Peyer's patch (tissue), 4 donors: Measurements from ENCODE around the gene SPDYE2. TPM values are rescaled to one million over a fixed set of nuclear protein-coding genes. Genes with fewer than 3 reads are reported as not detected.
"Not testable (repeated sequence)": the region's sequence is repeated elsewhere in the genome, so short reads cannot be mapped to it uniquely, and the experiment has no call there.

Experiments used
- DNase-seq, 3 donors: peaks; one replicate each; pipeline ENCODE4 v3.0.0-alpha.2; 2017 to 2019
- H3K27ac ChIP-seq, 4 donors: fragments of 200-600 bp; sonication (generic); one replicate each; pipeline ENCODE4 v1.5.1; 2016 to 2019
- H3K27me3 ChIP-seq, 2 donors: fragments of 200-600 bp; sonication (generic); one replicate each; pipeline ENCODE4 v1.5.1; 2019
- H3K36me3 ChIP-seq, 3 donors: fragments of 200-600 bp; sonication (generic); one replicate each; pipeline ENCODE4 v1.5.1; 2016 to 2019
- H3K4me1 ChIP-seq, 4 donors: fragments of 200-600 bp; sonication (generic); one replicate each; pipeline ENCODE4 v1.5.1; 2016 to 2019
- H3K4me3 ChIP-seq, 4 donors: fragments of 200-600 bp; sonication (generic); 1 replicate in 3 of 4; 2 replicates in 1 of 4; pipeline ENCODE4 v1.5.1; 2016 to 2019; ENCODE audit warnings: mild to moderate bottlenecking in 1 of 4
- H3K9me3 ChIP-seq, 4 donors: fragments of 200-600 bp; sonication (generic); one replicate each; pipeline ENCODE4 v1.5.1; 2016 to 2019; ENCODE audit warnings: mild to moderate bottlenecking in 1 of 4
- total RNA-seq, 4 donors: library from RNA; depleted of rRNA; stranded (reverse); fragments of >200 nt; gene quantifications; one replicate each; pipeline ENCODE4 v1.1.0, GENCODE V29; 2016

Gene SPDYE2
- total RNA-seq, 4 donors from 2014 or later = not detected

- not testable (repeated sequence) for H3K36me3 ChIP-seq, H3K4me3 ChIP-seq, H3K27ac ChIP-seq, H3K9me3 ChIP-seq, DNase-seq, H3K27me3 ChIP-seq, H3K4me1 ChIP-seq
Observed at GRCh38 chr7:102604431-102605145, 53.6 kb downstream of the SPDYE2 start.

DNA sequence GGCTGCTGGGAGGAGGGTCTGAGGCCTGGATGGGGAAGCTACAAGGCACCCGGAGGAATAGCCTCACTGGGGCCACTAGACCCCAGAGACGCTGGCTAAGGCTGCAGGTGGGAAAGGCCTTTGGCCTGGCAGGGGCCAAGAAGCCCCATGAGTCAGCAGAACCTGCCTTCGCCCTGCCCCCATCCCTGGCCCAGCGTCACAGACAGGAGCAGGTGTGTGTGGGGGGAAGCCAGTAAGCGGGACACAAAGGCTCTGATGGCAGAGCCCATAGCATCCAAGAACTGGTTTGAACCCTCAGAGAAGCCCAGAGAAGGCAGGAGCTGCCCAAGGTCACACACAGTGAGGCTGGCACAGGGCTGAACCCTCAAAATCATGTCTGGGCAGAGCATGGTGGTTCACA lies 55.8 kb downstream of the SPDYE2 start:
- H3K9me3 ChIP-seq, H3K4me1 ChIP-seq, H3K27me3 ChIP-seq, H3K36me3 ChIP-seq, H3K4me3 ChIP-seq, DNase-seq, H3K27ac ChIP-seq: not testable (repeated sequence)

- not testable (repeated sequence) for H3K36me3 ChIP-seq, H3K4me1 ChIP-seq, DNase-seq, H3K4me3 ChIP-seq, H3K9me3 ChIP-seq, H3K27me3 ChIP-seq, H3K27ac ChIP-seq
Observed at GRCh38 chr7:102609734-102610133, 58.7 kb downstream of the SPDYE2 start.

GRCh38 chr7:102610441-102610840 lies 59.4 kb downstream of the SPDYE2 start:
- H3K27me3 ChIP-seq, H3K9me3 ChIP-seq, DNase-seq, H3K36me3 ChIP-seq, H3K4me1 ChIP-seq, H3K4me3 ChIP-seq, H3K27ac ChIP-seq: not testable (repeated sequence)

DNA sequence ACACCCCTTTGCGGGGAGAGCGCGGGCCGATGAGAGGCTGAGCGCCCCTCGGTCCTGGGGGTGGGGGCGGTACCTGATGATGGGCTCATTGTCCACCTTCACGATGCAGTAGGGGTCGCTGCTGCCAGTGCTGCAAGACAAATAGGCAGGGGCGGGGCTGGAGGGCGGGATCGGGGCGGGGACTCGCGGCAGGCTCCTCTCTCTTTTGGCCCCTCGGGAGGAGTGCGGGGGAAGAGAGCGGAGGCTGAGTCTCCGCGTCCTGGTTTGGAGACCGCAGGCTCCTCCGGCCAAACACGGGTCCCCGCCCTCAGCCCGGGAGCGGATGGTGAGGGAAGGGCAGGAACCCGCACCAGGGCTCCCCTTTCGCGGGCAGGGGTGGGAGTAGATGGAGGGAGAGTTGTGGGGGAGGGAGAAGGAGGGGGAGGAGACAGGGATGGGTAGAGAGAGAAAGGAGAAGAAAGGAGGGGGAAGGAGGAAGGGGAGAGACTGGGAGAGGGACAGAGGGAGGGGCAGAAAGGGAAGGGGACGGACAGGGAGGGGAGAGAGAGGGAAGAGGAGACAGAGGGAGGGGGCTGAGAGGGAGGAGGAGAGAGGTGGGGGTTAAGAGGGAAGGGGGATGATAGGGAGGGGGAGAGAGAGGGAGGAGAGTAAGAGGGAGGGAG lies 60.1 kb downstream of the SPDYE2 start:
- not testable (repeated sequence) for H3K27me3 ChIP-seq, H3K9me3 ChIP-seq, H3K27ac ChIP-seq, H3K4me3 ChIP-seq, H3K4me1 ChIP-seq, DNase-seq, H3K36me3 ChIP-seq

GRCh38 chr7:102611675-102612325 lies 60.8 kb downstream of the SPDYE2 start:
- not testable (repeated sequence) for H3K4me1 ChIP-seq, H3K36me3 ChIP-seq, H3K4me3 ChIP-seq, H3K9me3 ChIP-seq, H3K27me3 ChIP-seq
- H3K27ac ChIP-seq = peak overlapping the region in 1 of 4 donors; percentile 17
- peak in 2 of 3 donors; percentile 14 to 51 for DNase-seq

Other genes with a start within 250 kb of the SPDYE2 start
- not detected for gene SPDYE6, start 194.8 kb upstream of the SPDYE2 start, total RNA-seq
- gene PRKRIP1, start 154.9 kb upstream of the SPDYE2 start, total RNA-seq = 10 to 100 TPM; 20.7 to 63.5 (median 38.2) TPM
- 10 to 100 TPM in 1 of 4 donors, 1 to 10 TPM in 3; 2.1 to 39.6 (median 4.2) TPM for gene ORAI2, start 117.7 kb upstream of the SPDYE2 start, total RNA-seq
- gene ALKBH4, start 86.4 kb upstream of the SPDYE2 start, total RNA-seq = 10 to 100 TPM; 10.7 to 40.5 (median 18.7) TPM
- 10 to 100 TPM; 22.6 to 79.2 (median 23.8) TPM for gene LRWD1, start 86.2 kb upstream of the SPDYE2 start, total RNA-seq
- 10 to 100 TPM; 13.2 to 27.9 (median 22.5) TPM for gene POLR2J, start 72.3 kb upstream of the SPDYE2 start, total RNA-seq
- 10 to 100 TPM; 31.3 to 90.8 (median 40.7) TPM for gene RASA4B, start 33.4 kb upstream of the SPDYE2 start, total RNA-seq
- 10 to 100 TPM; 12.6 to 43.9 (median 26.9) TPM for gene UPK3BL2, start 7.5 kb upstream of the SPDYE2 start, total RNA-seq
- gene POLR2J3, start 21.4 kb downstream of the SPDYE2 start, total RNA-seq = 10 to 100 TPM; 19.8 to 58.9 (median 51.0) TPM
- 100 to 1,000 TPM in 2 of 4 donors, 10 to 100 TPM in 2; 43.8 to 187 (median 123) TPM for gene RASA4, start 65.5 kb downstream of the SPDYE2 start, total RNA-seq
- 10 to 100 TPM; 20.7 to 88.3 (median 41.8) TPM for gene UPK3BL1, start 91.6 kb downstream of the SPDYE2 start, total RNA-seq
- not detected for gene SPDYE2B, start 99.1 kb downstream of the SPDYE2 start, total RNA-seq
- gene POLR2J2, start 120.4 kb downstream of the SPDYE2 start, total RNA-seq = 10 to 100 TPM in 1 of 4 donors, 1 to 10 TPM in 3; 2.6 to 27.4 (median 5.3) TPM
- gene FAM185A, start 197.8 kb downstream of the SPDYE2 start, total RNA-seq = 10 to 100 TPM; 14.0 to 28.9 (median 26.9) TPM